Liver (tissue), 2 donors: ENCODE results near the gene TEX29.

ENCODE experiments used
- TF ChIP-seq, protein P1 (sequence below): fragments of 150-350 bp; IDR thresholded peaks from 2 replicates; pipeline ENCODE4 v1.5.1; 2017; ENCODE audit warnings: improper control_type of control experiment, low read depth, low read length; ENCODE audit not compliant: missing input control
- TF ChIP-seq, protein P2 (sequence below): IDR thresholded peaks from 2 replicates; pipeline ENCODE4 v1.6.1; 2016; ENCODE audit warnings: antibody characterized with exemption
- donor health status: healthy.

DNA sequence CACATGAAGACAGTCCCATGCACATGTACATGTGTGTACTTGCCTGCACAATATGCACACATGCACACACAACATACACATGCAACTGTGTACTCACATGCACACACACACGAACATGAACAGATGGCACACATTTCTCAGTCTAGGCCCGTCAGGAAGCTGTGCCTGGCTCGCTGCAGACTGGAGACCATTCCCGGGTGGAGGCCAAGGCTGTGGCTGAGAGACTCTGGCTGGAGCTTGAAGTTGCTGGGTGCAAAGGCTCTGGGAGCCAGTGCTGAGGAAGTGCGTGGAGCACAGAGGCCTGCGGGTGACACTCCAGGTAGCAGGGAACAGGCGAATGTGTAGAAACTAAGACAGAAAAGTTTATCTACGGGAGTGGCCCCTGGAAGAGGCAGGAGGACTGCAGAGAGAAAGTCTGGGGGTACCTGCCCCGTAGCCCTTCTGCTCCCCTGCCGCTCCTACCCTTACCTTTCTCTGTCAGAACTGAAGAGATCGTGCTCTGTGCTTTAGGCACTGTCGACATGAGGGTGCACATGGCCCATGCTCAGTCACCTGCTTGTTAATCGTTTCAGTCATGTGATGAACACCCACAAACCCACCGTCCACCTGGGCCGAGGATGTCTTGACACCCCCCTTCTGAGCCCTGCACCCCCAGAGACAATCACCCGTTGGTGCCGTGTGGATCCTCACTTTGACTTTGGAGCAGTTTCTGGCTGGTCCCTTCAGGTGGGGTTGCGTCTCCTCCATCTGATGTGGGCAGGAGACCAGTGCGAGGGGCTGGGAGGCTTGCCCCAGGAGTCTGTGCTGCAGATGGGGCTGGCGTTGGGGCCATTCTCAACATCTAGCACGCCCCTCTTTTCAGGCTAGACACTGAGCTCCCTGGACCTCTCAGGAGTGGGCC, 69.4 kb downstream of the TEX29 start:
- TF ChIP-seq, protein P1, sequence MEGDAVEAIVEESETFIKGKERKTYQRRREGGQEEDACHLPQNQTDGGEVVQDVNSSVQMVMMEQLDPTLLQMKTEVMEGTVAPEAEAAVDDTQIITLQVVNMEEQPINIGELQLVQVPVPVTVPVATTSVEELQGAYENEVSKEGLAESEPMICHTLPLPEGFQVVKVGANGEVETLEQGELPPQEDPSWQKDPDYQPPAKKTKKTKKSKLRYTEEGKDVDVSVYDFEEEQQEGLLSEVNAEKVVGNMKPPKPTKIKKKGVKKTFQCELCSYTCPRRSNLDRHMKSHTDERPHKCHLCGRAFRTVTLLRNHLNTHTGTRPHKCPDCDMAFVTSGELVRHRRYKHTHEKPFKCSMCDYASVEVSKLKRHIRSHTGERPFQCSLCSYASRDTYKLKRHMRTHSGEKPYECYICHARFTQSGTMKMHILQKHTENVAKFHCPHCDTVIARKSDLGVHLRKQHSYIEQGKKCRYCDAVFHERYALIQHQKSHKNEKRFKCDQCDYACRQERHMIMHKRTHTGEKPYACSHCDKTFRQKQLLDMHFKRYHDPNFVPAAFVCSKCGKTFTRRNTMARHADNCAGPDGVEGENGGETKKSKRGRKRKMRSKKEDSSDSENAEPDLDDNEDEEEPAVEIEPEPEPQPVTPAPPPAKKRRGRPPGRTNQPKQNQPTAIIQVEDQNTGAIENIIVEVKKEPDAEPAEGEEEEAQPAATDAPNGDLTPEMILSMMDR: no peak
- TF ChIP-seq, protein P2, sequence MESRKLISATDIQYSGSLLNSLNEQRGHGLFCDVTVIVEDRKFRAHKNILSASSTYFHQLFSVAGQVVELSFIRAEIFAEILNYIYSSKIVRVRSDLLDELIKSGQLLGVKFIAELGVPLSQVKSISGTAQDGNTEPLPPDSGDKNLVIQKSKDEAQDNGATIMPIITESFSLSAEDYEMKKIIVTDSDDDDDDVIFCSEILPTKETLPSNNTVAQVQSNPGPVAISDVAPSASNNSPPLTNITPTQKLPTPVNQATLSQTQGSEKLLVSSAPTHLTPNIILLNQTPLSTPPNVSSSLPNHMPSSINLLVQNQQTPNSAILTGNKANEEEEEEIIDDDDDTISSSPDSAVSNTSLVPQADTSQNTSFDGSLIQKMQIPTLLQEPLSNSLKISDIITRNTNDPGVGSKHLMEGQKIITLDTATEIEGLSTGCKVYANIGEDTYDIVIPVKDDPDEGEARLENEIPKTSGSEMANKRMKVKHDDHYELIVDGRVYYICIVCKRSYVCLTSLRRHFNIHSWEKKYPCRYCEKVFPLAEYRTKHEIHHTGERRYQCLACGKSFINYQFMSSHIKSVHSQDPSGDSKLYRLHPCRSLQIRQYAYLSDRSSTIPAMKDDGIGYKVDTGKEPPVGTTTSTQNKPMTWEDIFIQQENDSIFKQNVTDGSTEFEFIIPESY: no peak
